ENCODE data around the gene TPSB2.
"Not testable (repeated sequence)": the region's sequence is repeated elsewhere in the genome, so short reads cannot be mapped to it uniquely, and the experiment has no call there.

DNA sequence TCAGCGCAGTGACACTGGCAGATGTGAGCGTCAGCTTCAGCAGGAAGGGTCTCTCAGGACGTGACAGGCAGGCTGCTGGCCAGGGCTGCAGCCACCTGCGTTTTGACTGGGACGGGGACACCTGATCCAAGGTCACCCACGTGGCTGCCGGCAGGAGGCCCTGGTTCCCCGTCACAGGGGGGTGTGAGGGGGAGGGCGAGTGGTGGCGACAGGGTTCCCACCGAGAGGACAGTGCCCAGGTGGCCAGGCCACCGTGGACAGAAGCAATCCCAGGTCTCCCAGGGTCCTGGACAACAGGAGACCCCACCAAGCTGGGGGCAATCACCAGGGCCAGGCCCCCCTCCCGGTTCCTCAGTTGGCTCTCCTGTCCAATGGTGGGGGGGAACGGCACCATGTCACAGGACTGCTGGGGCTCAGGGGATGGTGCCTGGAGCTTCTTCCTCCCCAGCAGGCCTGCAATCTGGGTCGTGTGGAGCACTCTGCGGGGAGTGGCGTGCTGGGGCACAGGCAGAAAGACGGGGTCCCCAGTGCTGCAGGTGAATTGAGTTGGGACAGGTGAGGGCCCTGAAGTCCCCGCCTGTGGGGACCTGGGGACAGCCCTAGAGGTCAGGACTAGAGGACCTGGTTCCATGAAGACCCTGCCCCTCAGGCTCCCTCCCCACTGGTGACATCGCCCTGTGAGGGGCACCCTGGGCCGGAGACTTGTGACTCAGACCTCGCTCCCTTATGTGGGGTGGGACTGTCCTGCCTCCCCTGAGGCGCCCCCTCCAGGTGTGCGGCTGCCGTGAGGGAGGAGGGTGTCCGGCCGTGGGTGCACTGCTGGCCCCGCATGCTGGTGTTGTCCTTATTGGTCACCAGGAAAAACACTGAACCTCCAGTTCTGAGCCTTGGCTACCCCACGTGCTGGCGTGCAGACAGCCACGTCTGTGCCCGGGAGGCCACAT, 14.2 kb upstream of the TPSB2 start:
- TF ChIP-seq, protein P1, sequence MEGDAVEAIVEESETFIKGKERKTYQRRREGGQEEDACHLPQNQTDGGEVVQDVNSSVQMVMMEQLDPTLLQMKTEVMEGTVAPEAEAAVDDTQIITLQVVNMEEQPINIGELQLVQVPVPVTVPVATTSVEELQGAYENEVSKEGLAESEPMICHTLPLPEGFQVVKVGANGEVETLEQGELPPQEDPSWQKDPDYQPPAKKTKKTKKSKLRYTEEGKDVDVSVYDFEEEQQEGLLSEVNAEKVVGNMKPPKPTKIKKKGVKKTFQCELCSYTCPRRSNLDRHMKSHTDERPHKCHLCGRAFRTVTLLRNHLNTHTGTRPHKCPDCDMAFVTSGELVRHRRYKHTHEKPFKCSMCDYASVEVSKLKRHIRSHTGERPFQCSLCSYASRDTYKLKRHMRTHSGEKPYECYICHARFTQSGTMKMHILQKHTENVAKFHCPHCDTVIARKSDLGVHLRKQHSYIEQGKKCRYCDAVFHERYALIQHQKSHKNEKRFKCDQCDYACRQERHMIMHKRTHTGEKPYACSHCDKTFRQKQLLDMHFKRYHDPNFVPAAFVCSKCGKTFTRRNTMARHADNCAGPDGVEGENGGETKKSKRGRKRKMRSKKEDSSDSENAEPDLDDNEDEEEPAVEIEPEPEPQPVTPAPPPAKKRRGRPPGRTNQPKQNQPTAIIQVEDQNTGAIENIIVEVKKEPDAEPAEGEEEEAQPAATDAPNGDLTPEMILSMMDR (IDR thresholded peaks at IDR 0.05) = not testable (repeated sequence)
- not testable (repeated sequence) for TF ChIP-seq POLR2A (IDR thresholded peaks at IDR 0.05)

Measured in lower leg skin (tissue), 3 donors.